H4 (cell line): ENCODE measurements around the gene KCNIP3. TPM values are rescaled to one million over a fixed set of nuclear protein-coding genes. Genes with fewer than 3 reads are reported as not detected.
"Not testable (repeated sequence)": the region's sequence is repeated elsewhere in the genome, so short reads cannot be mapped to it uniquely, and the experiment has no call there.

Source experiments
- DNase-seq: peaks from one replicate; pipeline ENCODE4 v3.0.0-alpha.2; 2015; ENCODE audit warnings: low spot score
- total RNA-seq: library from RNA; depleted of rRNA; stranded (reverse); fragments of >200 nt; shearing (Covaris generic); gene quantifications from 2 replicates; pipeline ENCODE4 v1.2.3, GENCODE V29; 2014; rRNA removed

KCNIP3 gene
- total RNA-seq, 1 experiment from 2014 or later = 4.3 TPM

DNA sequence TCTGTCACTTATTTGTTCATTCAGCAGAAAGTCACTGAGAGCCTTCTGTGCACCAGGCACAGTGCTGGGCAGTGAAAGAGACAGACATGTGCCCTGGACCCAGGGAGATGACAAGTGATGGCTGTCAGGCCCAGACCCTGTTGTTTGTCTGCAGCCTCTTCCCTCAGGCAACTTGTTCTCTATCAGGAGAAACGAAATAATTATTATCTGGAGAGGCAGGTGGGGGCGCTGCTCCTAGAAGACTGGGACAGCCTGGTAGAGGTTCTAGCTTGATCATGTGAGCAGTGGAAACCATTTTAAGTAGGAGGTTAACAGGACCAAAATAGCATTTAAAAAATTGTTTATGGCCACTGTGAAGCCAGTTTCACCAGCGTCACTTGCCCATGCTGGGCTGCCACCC lies 107.5 kb downstream of the KCNIP3 start:
- DNase-seq = not testable (repeated sequence)

- not testable (repeated sequence) for DNase-seq
These were observed 114.1 kb downstream of the KCNIP3 start for GRCh38 chr2:95411239-95411638.

GRCh38 chr2:95414015-95414594 lies 117.0 kb downstream of the KCNIP3 start:
- DNase-seq = peak; percentile 69

DNA sequence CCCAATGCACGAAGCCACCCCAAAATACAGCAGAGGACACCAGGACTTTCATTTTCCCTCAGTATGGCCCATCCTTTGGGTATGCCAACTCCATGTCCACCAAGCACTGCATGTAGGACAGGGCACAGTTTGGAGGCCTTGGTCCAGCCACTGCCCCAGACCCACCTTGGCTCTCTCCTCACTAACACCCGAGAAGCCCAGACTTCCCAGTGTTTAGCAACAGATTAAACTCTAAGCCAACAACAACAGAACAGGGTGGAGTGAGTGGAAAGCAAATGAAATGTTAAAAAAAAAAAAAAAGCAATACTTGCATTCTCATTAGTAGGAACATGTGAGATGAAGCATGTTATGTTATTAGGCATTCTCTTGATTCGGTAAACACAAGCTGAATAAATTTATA lies 118.0 kb downstream of the KCNIP3 start:
- DNase-seq = not testable (repeated sequence)

DNA sequence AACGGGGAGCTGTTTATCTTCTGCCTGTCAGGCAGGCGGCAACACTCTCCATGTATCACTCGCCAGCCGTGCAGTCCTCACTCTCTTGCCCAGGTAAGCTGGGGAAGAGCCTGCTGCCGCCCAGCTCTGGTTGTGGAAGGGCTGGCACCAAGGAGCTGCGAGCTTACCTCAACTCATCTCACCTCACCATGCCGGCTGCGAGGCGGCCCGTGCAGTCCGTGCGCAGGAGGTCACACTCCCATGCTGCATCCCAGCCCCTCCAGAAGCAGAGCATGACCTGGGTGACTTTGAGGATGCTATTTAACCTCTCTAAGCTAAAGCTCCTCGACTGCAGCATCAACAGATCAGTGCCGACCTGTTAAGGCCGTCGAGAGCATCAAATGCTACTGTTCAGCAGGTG lies 118.4 kb downstream of the KCNIP3 start:
- not testable (repeated sequence) for DNase-seq

DNA sequence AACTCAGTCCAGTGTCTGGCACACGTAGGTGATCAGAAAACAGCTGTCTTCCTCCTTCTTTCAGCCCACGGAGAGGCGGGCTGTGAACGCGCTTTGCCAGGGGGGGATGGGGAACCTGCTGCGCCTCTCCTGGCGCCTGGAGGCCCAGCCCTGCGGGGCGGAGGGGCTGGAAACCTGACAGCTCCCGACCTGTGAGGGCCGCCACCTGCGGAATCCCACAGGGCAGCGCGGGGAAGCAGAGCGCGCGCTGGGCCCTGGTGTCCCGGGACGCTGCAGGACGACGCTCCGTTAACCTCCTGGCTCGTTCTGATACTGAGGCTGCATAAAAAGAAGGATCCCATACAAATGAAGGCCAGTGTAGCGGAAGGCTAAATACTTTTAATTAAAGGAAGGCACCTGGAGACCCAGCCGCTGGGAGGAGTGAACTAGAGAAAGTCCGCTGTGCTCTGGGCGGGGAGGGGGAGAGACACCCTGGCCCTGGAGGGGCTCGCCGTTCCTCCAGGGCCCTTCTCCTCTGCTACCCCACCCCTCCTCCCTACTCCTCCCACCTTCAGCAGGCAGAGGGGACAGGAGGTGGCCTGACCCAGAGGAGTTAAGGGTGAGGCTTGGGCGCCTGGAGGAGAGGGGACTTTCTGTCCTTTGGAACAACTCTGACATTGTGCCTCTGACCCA lies 130.2 kb downstream of the KCNIP3 start:
- not testable (repeated sequence) for DNase-seq

DNA sequence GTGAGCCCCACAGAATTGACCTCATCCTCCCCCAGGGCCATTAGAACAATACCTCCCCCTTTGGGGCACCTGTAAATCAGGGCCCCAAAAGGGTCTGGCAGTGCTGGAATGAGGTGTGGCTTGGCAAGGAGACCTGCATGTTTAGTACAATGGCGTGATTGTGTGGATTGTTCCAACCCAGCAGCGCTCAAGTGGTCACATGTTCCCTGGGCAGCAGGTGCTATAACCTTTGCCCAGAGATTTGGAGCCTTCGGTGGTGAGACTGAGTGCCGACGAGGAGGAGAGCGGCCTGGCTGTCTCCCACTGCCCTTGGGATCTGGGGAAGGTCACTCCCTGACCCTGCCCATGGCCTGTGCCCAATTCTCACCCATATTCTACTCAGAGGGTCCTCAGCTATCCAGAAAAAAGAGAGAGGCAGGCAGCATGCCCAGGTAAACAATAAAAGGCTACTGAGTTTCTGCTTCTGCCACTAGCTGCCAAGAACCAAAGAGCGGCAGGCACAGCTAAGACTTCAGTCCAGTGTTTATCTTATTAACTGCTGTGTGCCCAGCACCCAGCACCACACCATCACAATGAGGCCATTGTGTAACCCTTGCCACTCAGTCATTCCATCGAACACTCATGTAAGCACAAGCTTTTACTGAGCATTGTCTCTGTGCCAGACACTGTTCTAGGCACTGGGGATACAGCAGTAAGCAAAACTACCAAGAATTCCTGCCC lies 132.8 kb downstream of the KCNIP3 start:
- not testable (repeated sequence) for DNase-seq

DNA sequence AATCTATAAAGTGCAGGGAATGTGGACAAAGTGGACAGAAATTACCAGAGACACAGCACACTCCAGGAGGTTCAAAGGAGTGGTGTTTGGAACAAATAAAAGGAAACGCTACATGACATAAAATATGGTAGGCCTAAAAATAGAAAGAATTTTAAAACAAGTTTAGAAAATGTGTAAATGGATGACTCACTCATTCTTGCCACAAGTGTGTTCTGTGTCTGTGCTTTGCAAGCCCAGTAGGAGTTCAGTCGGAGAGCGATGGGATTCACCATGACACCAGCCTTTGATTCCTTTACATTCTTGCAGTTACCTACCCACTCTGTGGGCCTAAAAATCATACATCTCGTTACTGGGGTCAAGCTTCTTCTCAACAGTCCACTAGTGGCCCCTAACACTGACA lies 136.2 kb downstream of the KCNIP3 start:
- DNase-seq = not testable (repeated sequence)

- DNase-seq = not testable (repeated sequence)
These were observed 136.8 kb downstream of the KCNIP3 start for GRCh38 chr2:95433973-95434372.

- not testable (repeated sequence) for DNase-seq
These were observed 137.4 kb downstream of the KCNIP3 start for GRCh38 chr2:95434507-95435076.

GRCh38 chr2:95435162-95435871 lies 138.2 kb downstream of the KCNIP3 start:
- not testable (repeated sequence) for DNase-seq

Other genes with a start within 250 kb of the KCNIP3 start
- gene MRPS5, start 175.5 kb upstream of the KCNIP3 start, total RNA-seq = 44.5 and 55.1 TPM in 2 replicates
- 2.7 and 5.4 TPM in 2 replicates for gene ZNF514, start 137.5 kb upstream of the KCNIP3 start, total RNA-seq
- 5.0 and 5.6 TPM in 2 replicates for gene ZNF2, start 131.5 kb upstream of the KCNIP3 start, total RNA-seq
- gene ZNF892, start 89.8 kb upstream of the KCNIP3 start, total RNA-seq = 0.70 and 2.0 TPM in 2 replicates
- 0.10 and 0.35 TPM in 2 replicates for gene PROM2, start 22.9 kb upstream of the KCNIP3 start, total RNA-seq
- gene FAHD2A, start 105.4 kb downstream of the KCNIP3 start, total RNA-seq = 15.5 and 19.4 TPM in 2 replicates
- gene TRIM43B, start 187.4 kb downstream of the KCNIP3 start, total RNA-seq = not detected in 2 replicates